Activated CD4-positive, CD25-positive, alpha-beta regulatory T cell treated with anti-CD3 and anti-CD28 coated beads, Interleukin-2, amount 50 U/mL, for 24 hours (primary cell): ENCODE results near the gene CAPN10.
"Not testable (repeated sequence)": the region's sequence is repeated elsewhere in the genome, so short reads cannot be mapped to it uniquely, and the experiment has no call there.

ENCODE experiments used
- ATAC-seq, 2 donors: fragments of 150-1000 bp; cut with Tn5 transposase; one replicate each; pipeline ENCODE4 v1.10.0; 2021; ENCODE audit warnings: mild to moderate bottlenecking in 1 of 2, moderate library complexity in 1 of 2

The CAPN10 gene, protein sequence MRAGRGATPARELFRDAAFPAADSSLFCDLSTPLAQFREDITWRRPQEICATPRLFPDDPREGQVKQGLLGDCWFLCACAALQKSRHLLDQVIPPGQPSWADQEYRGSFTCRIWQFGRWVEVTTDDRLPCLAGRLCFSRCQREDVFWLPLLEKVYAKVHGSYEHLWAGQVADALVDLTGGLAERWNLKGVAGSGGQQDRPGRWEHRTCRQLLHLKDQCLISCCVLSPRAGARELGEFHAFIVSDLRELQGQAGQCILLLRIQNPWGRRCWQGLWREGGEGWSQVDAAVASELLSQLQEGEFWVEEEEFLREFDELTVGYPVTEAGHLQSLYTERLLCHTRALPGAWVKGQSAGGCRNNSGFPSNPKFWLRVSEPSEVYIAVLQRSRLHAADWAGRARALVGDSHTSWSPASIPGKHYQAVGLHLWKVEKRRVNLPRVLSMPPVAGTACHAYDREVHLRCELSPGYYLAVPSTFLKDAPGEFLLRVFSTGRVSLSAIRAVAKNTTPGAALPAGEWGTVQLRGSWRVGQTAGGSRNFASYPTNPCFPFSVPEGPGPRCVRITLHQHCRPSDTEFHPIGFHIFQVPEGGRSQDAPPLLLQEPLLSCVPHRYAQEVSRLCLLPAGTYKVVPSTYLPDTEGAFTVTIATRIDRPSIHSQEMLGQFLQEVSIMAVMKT

DNA sequence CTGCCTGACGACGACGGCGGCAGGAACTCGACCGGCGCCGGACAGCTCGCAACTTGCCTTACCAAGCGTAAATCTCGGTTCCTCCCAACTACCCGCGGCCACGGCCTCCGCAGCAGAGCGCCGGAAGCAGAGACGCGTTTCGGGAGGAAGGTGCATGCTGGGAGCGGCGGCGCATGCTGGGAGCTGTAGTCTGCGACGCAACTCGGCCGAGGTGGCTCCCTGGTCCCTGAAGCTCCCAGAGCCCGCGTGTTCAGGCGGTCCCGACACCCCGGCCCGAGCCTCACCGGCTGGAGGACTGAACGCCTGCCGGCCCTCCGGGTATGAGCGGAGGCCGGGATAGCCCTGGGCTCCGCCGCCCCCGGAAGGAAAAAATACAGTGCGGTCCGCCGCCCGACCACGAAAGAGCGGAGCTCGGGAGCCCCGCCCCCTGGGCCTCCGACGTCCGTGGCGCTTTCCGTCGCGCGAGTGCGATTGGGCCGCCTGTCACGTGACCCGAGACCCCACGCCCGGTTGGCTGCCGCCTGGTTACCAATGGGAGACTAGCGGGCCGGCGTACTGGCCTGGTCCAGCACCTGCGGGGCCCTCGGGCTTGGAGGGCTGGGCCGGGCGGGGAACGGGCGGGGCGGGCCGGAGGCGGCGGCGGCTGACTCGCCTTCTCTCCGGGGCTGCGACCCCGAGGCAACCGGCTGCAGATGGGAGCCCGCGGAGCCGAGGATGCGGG lies at the start of gene CAPN10:
TSS of gene CAPN10 (plus strand) at position 537 of the 721 bp plus-strand sequence. CDS start at position 715, 178 bp downstream.
- ATAC-seq, result peak; percentile 89 to 91

DNA sequence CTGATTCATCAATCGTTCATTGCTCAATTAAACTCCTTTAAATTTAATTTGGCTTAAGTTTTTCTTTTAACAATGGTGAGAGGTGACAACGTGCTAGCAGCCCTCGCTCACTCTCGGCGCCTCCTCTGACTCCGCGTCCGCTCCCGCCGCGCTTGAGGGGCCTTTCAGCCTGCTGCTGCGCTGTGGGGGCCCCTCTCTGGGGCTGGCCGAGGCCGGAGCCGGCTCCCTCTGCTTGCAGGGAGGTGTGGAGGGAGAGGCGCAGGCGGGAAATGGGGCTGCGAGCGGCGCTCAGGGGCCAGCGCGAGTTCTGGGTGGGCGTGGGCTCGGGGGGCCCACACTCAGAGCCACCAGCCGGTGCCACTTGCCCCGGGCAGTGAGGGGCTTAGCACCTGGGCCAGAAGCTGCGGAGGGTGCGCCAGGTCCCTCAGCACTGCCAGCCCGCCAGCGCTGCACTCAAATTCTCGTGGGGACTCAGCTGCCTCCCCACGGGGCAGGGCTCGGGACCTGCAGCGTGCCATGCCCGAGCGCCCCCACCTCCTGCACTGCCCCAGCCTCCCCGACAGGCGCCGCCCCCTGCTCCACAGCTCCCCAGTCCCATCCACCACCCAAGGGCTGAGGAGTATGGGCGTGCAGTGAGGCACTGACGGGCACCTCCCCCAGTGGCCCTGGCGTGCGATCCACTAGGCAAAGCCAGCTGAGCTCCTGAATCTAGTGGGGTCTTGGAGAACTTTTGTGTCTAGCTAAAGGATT lies 48.3 kb upstream of the CAPN10 start:
- no peak for ATAC-seq

DNA sequence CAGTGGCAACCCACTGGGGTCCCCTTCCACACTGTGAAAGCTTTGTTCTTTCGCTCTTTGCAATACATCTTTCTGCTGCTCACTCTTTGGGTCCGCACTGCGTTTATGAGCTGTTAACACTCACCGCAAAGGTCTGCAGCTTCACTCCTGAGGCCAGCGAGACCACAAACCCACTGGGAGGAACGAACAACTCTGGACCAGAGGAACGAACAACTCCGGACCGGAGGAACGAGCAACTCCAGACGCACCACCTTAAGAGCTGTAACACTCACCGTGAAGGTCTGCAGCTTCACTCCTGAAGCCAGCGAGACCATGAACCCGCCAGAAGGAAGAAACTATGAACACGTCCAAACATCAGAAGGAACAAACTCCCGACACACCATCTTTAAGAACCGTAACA lies 47.4 kb upstream of the CAPN10 start:
- not testable (repeated sequence) for ATAC-seq

DNA sequence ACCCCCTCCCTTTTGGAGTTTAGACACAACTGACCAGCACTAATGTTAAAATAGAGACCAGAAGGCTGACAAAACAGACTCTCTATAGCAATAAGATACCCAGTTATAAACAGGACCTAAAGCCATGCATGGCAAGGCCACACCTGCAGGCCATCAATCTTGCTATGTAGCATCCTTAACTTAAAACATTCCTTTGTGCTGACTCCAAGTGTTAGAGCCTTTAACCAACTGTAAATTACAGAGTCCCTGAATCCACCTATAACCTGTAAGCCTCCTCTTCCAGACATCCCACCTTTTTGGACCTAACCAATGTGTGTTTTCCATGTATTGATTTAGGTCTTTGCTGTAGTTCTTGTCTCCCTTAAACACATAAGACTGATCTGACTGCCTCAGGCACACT lies 46.6 kb upstream of the CAPN10 start:
- ATAC-seq, result no peak

DNA sequence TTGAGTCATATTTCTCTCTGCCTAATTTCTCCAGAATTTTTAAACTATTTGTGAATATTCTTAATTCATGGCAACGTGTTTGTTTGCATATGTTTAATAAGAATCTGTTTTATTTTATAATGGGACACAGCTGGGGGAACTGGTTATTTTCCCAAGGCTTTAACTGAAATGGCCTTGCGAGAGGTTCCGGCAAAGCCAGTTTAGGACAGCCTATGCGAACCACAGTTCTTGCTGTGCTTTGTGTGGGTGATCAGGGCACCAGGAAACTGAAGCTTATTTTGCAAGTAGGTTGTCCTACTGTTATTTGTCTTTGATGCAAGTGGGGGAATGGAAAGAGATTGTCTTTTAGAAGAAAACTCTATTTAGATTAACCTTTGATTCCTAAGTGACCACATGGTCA lies 35.2 kb upstream of the CAPN10 start:
- ATAC-seq, result no peak

DNA sequence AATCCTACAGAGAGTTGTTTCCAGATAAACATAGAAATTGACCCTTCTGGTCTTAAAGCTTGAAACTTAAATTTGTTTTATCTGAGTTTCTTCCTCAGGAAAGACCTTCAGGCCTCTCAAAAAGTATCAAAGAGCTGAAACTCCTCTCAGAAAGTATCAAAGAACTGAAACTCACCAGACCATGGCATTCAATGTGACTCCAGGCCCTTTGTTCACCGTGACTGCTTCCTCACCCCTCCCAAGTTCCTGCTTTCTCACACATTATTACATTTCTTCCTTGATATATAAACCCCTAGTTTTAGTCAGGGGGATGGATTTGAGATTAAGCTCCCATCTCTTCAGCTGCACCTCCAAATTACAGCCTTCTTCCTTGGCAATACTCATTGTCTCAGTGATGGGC lies 34.7 kb upstream of the CAPN10 start:
- no peak for ATAC-seq

DNA sequence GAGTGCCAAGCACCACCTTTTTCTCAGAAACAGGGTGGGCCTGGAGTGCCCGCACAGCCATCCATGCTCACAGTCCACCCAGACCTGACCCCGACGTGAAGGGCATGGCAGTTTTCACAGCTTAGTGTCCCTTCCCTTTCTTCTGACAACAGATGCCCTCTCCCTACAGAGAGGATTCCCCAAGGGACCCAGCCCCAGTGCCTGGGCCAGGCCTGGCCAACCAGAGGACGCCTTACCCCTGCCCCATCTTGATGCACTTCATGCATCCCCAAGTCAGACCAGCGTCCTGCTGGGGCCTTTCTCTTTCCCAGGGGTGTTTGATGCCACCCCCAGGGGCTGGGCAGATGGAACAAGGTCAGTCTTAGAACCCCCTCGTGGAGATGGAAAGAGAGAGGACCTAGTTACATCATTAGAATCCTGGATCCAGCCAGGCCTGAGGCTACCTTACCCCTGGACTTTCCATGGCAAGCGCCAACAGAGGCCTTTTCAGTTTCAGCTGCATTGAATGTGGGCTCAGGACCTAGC lies 32.5 kb upstream of the CAPN10 start:
- no peak for ATAC-seq

DNA sequence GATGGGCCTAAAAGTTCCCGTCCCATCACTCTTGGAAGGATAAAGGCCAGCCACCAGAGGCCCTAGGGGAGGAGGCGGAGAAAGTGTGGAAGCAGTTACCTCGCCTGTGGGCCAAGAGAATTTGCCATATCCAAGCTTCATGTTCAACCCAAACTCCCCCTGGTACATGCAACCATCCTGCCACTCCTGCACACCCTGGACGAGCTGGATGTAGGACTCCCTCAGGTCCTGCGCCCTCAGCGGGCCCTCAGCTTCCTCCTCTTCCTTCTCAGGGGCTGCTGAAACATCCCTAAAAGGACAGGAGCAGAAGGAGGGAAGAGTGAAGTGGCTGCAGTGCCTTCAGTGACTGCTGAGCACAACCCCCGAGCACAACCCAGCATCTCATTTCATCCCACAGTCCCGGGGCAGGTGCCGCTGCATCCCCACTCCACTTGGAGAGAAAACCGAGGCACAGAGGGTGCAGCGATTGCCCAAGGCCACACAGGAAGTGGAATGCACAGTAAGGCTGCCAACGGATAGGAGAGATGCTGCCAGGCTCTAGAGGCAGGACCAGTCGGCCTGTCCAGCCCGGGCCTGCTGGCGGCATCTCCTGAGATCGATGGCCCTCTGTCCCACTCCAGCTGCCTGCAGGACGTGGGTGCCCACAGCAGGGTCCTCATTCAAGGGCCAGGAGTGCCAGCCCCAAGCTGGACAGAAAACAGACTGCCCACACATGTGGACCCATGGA lies 31.6 kb upstream of the CAPN10 start:
- ATAC-seq, result no peak

DNA sequence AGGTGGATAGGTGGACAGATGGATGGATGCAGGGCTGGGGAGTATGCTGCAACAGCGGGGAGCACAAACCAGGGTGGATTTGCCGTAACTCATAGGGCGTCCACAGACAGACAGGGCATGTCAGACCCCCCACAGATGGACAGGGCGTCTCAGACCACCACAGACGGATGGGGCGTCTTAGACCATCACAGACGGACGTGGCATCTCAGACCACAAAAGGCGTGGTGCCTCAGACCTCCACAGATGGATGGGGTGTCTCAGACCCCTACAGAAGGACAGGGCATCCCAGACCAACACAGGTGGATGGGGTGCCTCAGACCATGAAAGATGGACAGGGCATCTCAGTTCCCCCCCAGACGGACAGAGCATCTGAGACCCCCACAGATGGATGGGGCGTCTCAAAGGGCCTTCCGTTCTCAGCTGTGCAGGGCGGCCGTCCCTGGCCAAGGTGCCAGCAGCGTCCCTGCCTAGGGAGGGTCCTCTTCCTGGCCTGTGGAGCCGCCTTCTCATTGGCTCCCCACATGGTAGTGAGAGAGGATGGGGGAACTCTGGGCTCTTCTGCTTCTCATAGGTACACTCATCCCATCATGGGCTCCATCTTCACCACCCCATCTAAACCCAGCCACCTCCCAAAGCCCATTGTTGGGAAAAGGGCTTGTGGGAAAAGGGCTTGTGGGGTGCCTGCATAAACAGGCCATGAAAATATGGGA lies 30.8 kb upstream of the CAPN10 start:
- ATAC-seq, result no peak

DNA sequence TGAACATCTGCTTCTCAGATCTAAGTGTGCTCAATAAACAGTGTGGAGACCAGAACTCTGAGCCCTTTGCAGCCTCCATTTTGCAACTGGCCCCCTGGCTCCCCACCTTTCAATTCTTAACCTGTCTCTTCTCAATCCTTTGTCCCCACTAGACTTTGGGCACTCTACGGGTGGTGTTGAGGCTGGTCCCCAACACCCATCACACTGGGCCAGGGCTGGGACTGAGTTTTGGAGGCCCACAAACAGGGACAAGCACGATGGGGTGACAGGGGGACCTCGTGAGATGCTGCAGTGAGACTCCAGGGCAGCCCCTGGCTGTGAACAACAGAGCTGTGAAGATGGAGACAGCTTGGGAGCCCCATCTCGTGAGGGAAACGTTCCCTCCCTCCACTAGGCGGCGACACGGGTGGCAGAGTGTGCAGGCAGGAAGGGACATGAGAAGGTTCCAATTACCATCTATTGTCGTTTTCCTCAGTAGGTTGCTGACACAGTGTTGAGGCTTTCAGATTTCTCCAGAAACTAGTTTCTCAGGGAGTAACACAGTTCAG lies 29.9 kb upstream of the CAPN10 start:
- ATAC-seq, result no peak

DNA sequence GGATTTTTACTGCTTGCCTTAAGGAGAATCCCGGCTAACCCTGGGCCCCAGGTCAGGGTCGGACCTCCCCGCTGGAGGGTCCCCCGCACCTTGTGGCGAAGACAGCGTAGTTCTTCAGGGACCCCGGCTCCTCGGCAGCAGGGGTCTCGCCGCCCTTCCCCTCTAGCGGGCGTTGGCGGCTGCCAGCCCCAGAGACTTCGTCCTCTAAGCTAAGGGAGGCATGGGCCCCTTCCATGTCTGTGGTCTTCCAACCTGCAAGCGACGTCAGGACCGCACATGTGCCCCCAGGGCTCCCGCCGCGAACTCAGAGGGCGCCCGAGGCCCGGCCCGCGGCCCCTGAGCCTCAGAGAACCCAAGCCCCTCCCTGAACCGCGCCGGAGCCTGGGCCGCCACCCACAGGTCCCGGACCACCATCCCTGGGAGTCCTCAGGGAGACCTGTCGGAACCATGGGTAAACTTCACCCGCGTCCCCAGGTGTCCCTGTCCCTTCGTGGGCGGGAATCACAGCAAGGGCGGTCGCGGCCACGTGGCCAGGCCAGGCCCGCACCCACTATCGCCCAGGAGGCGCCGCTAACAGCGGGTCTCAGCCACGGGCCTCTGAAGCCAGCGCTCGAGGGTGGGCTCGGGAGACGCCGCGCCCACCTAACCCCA lies 29.3 kb upstream of the CAPN10 start:
- ATAC-seq, result no peak

DNA sequence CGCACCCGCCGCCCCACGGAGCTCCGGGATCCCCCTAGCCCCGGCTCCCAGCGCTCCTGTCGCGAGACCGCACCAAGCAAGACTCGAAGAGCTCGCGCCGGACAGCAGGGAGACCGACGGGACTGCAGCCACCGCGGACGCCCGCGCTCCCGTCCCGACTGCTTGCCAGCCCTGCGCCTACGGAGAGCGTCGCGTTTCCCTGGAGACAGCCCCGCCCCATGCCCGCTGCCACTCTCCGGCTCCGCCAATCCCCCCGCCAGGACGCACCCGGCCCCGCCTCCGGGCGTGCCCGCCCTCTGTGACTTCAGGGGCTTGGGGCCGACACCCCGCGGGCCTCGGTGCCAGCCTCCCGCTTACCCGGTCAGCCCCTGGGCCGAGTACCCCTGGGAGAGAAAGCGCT lies 28.7 kb upstream of the CAPN10 start, which contains the start of gene ANKMY1:
TSS of gene ANKMY1 (minus strand) at position 181 of the 400 bp plus-strand sequence. CDS start 653 bp downstream, outside the sequence.
- ATAC-seq, result peak in 1 of 2 donors; percentile 18

DNA sequence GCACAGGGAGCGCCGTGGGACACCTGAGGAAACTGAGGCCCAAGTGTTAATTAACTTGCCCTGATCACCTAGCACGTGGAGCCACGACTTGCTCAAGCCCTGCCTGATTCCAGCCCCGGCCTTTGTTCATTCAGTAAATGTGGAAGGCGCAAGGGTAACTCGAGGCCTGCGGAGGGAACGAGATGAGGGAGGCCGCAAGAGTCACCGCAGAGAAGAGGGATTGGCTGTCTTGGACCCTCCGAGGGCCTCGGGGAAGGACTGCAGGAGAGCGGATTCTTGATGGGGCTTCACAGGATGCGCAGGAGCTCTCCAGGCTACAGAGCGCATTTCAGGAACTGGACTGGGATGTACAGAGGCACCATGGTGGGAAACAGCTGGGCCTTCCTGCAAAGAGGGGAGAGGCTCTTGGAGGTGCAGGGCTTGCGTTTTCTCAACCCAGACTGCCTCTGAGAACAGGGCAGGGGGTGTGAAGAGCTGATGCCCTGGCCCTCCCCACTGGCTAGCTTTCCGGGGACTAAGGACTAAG lies 28.2 kb upstream of the CAPN10 start:
- ATAC-seq, result no peak

DNA sequence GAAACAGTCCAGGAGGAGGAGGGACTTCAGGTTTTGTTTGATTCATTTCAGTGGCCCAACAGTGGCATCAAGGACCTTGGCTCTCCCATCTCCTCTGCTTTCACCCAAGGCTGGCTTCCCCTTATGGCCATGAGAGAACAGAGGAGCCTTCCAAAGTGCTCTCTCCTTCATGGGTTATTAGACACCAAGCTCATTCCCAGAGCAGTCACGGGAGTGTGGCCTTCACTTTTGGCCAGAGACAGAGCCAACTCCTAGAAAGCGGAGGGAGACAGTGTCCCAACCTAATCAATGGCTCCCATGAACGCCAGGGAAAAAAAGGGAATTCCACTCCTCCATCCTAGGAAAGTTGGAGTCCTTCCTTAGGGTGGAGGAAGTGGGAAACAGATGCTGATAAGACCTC lies 27.2 kb upstream of the CAPN10 start:
- no peak for ATAC-seq

DNA sequence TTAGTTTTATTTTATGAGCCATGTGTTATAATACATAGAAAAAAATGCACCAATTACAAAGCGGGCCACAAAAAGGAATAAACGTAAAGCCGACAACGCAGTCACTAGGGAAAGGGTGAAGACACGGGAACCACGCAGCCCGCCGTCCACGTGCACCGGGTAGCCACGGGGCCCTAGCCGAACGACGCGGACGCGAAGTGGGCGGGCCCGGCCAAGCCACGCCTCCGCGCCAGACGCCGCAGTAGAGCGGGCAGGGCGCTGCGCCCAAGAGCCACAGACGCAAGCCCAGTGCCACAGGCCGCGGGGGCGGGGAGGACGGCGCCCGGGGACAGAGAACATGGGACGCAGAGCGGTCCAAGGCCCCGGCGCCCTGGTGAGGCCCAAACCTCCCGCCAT lies 26.5 kb upstream of the CAPN10 start, which contains the start of gene DUSP28:
TSS of gene DUSP28 (plus strand) at position 274 of the 396 bp plus-strand sequence. CDS start 328 bp downstream, outside the sequence.
- peak; percentile 65 to 71 for ATAC-seq

DNA sequence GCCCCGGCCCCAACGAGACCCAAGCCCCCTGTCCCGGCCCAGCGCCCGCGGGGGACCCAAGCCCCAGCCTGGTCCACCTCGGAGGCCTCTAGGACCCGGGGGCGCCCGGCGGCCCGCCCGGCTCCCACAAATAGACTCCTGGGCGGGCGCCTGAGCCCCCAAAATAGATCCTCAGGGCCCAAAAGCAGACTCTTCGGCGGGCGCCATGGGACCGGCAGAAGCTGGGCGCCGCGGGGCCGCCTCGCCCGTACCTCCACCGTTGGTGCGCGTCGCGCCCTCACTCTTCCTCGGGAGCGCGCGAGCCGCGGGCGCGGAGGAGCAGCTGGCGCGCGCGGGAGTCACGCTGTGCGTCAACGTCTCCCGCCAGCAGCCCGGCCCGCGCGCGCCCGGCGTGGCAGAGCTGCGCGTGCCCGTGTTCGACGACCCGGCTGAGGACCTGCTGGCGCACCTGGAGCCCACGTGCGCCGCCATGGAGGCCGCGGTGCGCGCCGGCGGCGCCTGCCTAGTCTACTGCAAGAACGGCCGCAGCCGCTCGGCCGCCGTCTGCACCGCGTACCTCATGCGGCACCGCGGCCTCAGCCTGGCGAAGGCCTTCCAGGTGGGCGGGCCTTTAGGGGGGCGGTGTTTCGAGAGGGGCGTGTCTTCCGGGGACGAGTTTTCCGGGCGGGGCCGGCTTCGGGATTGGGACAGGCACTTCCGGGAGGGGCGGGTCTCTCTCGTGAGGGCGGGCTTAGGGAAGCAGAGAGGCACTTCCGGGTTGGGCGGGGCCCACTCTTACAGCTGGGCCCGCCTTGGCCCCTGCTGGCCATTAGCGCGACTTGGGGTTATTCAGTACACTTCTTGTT lies 25.8 kb upstream of the CAPN10 start:
- peak; percentile 57 to 66 for ATAC-seq

DNA sequence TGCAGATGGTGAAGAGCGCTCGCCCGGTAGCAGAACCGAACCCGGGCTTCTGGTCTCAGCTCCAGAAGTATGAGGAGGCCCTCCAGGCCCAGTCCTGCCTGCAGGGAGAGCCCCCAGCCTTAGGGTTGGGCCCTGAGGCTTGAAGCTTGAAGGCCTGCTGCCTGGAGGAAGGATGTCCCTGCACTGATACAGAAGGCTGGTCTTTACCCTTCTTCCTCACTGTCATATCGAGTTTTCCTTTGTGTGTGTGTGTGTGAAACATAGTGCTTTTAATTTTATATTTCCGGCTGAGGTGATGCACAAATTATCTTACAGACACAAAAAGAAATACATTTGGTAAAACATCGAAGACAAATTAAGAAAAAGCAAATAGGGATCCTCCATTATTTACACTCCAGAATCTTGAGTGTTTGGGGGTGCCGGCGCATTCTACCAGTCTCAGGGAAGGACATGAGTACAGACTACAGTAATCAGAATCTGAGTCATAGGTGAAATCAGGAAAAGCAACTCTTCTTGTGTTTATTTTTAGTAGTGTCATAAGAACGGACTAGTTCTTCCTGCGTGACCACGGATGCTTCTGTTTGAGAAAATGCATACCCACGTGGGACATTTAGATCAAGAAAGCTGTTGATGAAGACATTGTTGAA lies 25.1 kb upstream of the CAPN10 start:
- no peak for ATAC-seq

DNA sequence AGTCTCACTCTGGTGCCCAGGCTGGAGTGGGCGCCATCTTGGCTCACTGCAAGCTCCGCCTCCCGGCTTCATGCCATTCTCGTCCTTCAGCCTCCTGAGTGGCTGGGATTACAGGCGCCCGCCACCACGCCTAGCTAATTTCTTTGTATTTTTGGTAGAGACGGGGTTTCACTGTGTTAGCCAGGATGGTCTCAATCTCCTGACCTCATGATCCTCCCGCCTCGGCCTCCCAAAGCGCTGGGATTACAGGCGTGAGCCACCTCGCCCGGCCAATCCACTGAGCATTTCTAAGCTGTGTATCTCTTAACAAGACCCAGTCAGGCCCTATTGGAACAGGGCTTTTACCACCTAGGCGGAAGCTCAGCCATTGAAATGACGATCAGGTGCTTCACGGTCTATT lies 23.3 kb upstream of the CAPN10 start:
- not testable (repeated sequence) for ATAC-seq
